GM12875 (cell line): ENCODE results near the gene TSPEAR.
"Not testable (repeated sequence)": the region's sequence is repeated elsewhere in the genome, so short reads cannot be mapped to it uniquely, and the experiment has no call there.

Experiments
- H3K4me3 ChIP-seq: one replicate; pipeline ENCODE4 v1.5.1; 2011; ENCODE audit warnings: low read depth, low read length, control low read depth
- TF ChIP-seq, protein P1 (sequence below): IDR thresholded peaks from 2 replicates; pipeline ENCODE4 v1.5.1; 2011; ENCODE audit warnings: low read depth, mild to moderate bottlenecking, control low read depth, inconsistent platforms, low read length, moderate library complexity, borderline replicate concordance; ENCODE audit not compliant: insufficient read depth

Gene TSPEAR

DNA sequence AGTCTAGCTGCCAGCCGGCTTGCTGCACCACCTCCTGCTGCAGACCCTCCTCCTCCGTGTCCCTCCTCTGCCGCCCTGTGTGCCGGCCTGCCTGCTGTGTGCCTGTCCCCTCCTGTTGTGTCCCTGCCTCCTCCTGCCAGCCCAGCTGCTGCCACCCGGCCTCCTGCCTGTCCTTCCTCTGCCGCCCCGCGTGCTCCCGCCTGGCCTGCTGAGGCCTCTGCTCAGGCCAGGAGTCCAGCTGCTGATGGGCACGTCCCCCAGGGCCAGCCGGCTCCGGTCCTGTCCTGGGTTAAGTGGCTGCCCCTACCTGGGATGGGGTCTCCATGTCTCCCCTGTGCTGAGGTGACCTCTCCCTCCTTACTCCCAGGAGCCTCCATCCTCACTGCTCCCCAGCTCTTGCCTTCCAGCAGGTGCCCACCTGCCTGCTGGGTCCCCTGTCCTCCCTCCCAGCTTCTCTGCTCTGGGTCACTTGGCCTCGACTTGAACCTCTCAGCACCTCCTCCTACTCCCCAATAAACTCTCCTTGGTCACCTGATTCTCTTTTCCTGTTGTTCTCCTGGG lies 98.6 kb downstream of the TSPEAR start:
- H3K4me3 ChIP-seq = no peak overlapping the region
- TF ChIP-seq, protein P1, sequence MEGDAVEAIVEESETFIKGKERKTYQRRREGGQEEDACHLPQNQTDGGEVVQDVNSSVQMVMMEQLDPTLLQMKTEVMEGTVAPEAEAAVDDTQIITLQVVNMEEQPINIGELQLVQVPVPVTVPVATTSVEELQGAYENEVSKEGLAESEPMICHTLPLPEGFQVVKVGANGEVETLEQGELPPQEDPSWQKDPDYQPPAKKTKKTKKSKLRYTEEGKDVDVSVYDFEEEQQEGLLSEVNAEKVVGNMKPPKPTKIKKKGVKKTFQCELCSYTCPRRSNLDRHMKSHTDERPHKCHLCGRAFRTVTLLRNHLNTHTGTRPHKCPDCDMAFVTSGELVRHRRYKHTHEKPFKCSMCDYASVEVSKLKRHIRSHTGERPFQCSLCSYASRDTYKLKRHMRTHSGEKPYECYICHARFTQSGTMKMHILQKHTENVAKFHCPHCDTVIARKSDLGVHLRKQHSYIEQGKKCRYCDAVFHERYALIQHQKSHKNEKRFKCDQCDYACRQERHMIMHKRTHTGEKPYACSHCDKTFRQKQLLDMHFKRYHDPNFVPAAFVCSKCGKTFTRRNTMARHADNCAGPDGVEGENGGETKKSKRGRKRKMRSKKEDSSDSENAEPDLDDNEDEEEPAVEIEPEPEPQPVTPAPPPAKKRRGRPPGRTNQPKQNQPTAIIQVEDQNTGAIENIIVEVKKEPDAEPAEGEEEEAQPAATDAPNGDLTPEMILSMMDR = no peak

DNA sequence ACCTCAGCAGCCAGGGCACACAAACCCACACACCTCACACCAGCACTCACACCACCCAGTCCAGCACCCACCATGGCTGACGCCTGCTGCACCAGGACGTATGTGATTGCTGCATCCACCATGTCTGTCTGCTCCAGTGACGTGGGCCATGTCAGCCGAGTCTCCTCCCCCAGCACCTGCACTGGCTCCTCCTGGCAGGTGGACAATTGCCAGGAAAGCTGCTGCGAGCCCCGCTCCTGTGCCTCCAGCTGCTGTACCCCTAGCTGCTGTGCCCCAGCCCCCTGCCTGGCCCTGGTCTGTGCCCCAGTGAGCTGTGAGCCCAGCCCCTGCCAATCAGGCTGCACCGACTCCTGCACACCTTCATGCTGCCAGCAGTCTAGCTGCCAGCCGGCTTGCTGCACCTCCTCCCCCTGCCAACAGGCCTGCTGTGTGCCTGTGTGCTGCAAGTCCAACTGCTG lies 99.3 kb downstream of the TSPEAR start, which contains the start of gene KRTAP10-8:
Gene KRTAP10-8 (plus strand): TSS at position 51 of the 458 bp plus-strand sequence. CDS start 22 bp downstream, at position 73.
- TF ChIP-seq, protein P1 = no peak
- H3K4me3 ChIP-seq = no peak within 1 kb of the TSS

DNA sequence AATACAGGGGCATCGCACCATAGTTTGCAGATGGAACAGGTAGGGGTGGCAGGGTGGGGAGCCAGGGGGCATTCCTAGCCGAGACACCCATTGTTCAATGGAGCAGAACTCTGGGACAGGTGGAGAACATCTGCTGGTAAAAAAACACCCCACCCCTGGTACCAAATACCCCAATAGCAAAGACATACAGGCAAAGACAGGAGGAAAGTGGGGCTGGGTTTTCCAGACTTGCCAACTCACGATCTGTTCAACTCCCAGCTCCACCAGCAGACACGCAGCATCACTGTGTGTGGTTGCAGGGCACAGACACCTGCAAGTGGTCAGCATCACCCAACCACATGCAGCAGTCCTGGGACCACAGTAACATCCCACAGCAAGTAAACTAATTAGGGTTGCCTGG lies 99.8 kb downstream of the TSPEAR start:
- TF ChIP-seq, protein P1 = no peak

DNA sequence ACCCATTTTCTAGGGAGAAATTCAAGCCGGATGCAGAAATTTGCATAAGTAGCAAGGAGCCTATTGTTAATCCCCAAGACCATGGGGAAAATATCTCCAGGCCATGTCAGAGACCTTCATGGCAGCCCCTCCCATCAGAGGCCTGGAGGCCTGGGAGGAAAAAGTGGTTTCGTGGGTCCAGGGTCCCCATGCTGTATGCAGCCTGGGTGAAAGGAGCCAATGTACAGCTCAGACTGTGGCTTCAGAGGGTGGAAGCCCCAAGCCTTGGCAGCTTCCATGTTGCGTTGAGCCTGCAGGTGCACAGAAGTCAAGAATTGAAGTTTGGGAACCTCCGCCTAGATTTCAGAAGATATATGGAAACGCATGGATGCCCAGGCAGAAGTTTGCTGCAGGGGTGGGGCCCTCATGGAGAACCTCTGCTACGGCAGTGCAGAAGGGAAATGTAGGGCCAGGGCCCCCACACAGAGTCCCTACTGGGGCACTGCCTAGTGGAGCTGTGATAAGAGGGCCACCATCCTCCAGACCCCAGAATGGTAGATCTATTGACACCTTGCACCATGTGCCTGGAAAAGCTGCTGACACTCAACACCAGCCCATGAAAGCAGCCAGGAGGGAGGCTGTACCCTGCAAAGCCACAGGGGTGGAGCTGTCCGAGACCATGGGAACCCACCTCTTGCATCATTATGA lies 101.1 kb downstream of the TSPEAR start:
- not testable (repeated sequence) for H3K4me3 ChIP-seq

More for the DNA sequence above, 99.8 kb downstream of the TSPEAR start:
- H3K4me3 ChIP-seq = no peak overlapping the region

DNA sequence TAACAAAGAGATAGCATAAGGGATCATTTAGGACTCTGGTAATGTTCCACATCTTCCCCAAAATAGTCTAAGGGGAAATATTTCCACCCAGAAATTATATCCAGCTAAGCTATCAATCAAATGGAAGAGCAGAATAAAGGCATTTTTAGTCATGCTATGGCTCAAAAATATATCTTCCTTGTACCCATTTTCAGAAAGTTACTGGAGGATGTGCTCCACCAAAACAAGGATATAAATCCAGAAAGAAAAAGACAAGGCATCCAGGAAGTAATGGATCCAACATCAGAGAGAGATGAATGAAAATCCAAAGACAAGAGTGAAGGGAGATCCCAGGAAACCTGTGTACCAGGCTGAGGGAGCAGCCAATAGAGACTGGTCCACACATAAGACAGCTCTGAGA lies 102.2 kb downstream of the TSPEAR start:
- TF ChIP-seq, protein P1 = no peak
- no peak overlapping the region for H3K4me3 ChIP-seq

DNA sequence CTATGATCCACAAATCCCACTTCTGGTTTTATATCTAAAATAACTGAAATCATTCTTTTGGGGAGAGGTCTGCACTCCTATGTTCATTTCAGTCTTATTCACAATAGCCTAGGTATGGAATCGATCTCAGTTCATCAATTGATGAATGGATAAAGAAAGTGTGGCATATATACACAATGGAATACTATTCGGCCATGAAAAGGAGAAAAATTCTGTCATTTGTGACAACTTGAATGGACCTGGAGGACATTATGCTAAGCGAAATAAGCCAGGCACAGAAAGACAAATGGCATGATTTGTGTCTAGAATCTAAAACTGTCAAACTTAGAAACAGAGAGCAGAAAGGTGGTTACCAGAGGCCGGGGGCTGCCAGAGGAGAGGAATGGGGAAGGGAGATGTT lies 104.9 kb downstream of the TSPEAR start:
- TF ChIP-seq, protein P1 = no peak
- H3K4me3 ChIP-seq = no peak overlapping the region

DNA sequence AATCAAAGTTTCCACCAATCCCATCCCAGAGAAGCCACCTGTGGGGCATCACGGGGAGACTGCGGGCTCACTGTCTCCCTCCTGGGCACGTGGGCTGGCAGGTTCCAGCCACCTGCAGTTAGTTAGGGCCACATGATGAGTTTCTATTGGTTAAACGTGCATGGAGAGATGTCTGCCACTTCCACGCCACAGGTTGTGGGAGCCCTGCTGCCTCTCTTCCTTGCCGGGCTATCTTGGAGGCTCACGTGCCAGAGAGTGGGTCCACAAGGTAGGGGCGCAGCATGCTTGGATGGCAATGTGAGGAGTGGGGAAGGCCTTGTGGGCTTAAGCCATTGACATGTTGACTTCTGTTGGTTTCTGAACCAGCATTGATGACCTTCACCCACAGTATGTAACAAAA lies 107.5 kb downstream of the TSPEAR start:
- TF ChIP-seq, protein P1 = no peak
- H3K4me3 ChIP-seq = no peak overlapping the region
